ENCODE measurements around the gene GNE.

- no peak for TF ChIP-seq CTCF (conservative IDR thresholded peaks at IDR 0.05)
- TF ChIP-seq ZFX (IDR thresholded peaks at IDR 0.05), result no peak
Observed at GRCh38 chr9:36222449-36222848, 35.8 kb downstream of the GNE start.

All from C4-2B (cell line).